GM19397 (cell line): Measurements from ENCODE around the gene PEX11G.

ENCODE experiments used
- ATAC-seq: cut with Tn5 transposase; IDR thresholded peaks from one replicate; pipeline ENCODE4 v1.9.1; 2021; ENCODE audit warnings: mild to moderate bottlenecking, moderate library complexity; ENCODE audit not compliant: unreplicated experiment

The PEX11G gene

DNA sequence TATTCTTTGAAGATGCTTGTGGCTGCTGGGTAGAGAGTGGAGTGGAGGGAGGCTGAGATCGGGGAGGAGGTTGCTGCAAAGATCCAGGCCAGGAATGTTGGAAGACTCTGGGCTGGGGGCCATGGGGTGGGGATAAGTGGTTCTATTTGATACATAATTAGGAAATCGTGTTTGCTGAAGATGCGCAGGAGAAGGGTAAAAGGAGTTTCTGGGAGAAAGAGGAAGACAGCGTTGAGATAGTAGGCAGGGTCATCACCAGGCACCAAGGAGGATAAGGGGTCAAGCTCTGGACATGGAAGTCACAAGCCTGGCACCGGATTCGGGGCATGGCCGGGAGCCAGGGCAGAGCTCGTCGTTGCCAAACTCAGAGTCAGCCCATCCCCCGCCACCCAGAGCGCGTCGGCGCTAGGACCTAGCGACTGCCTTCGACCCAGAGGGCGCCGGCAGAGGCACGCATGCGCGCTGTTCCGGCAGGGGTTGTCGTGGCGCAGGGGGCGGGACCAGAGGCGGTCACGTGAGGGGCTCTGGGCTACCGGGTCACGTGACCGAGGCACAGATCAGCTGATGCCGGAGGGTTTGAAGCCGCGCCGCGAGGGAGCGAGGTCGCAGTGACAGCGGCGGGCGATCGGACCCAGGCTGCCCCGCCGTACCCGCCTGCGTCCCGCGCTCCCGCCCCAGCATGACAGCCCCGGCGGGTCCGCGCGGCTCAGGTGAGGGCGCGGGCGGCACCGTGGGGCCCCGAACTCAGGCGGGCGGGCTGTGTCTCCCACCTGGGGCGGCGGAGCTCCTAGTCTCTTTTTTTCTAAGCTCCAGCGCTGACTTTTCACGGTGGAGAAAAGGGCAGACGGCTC, 33.5 kb upstream of the PEX11G start, which contains the start of gene MCOLN1:
Gene MCOLN1 (plus strand): TSS at position 553 of the 851 bp plus-strand sequence. CDS start 127 bp downstream, at position 680.
- ATAC-seq: peak; percentile 86

- ATAC-seq: no peak
These were observed 32.8 kb upstream of the PEX11G start for GRCh38 chr19:7521551-7522071.

DNA sequence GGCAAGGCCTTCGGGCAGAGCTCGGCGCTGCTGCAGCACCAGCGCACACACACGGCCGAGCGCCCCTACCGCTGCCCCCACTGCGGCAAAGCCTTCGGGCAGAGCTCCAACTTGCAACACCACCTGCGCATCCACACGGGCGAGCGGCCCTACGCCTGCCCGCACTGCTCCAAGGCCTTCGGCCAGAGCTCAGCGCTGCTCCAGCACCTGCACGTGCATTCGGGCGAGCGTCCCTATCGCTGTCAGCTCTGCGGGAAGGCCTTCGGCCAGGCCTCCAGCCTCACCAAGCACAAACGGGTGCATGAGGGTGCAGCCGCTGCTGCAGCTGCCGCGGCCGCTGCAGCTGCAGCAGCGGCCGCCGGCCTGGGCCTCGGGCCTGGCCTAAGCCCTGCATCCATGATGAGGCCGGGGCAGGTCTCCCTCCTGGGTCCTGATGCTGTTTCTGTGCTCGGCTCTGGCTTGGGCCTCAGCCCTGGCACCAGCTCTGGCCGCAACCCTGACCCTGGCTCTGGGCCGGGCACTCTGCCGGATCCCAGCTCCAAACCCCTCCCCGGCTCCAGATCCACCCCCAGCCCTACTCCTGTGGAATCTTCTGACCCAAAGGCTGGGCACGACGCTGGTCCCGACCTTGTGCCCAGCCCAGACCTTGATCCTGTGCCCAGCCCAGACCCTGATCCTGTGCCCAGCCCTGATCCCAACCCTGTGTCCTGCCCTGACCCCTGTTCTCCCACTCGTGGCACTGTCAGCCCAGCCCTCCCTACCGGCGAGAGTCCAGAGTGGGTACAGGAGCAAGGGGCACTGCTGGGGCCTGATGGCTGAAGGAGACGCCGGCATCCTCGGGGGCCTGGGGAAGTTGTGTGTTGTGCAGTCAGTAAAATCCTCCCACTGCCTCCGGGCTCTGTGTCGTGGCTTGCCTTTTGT, 31.6 kb upstream of the PEX11G start:
- no peak for ATAC-seq

DNA sequence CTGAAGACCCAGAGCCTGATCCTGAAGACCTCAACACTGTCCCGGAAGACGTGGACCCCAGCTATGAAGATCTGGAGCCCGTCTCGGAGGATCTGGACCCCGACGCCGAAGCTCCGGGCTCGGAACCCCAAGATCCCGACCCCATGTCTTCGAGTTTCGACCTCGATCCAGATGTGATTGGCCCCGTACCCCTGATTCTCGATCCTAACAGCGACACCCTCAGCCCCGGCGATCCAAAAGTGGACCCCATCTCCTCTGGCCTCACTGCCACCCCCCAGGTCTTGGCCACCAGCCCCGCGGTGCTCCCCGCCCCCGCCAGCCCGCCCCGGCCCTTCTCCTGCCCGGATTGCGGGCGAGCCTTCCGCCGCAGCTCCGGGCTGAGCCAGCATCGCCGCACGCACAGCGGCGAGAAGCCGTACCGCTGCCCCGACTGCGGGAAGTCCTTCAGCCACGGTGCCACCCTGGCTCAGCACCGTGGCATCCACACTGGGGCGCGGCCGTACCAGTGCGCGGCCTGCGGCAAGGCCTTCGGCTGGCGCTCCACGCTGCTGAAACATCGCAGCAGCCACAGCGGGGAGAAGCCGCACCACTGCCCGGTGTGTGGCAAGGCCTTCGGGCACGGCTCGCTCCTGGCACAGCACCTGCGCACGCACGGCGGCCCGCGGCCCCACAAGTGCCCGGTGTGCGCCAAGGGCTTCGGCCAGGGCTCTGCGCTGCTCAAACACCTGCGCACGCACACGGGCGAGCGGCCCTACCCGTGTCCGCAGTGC, 30.7 kb upstream of the PEX11G start:
- ATAC-seq: no peak

GRCh38 chr19:7516878-7517277, 28.0 kb upstream of the PEX11G start:
- ATAC-seq: no peak

GRCh38 chr19:7516333-7516732, 27.5 kb upstream of the PEX11G start:
- ATAC-seq: no peak

GRCh38 chr19:7515645-7516151, 26.9 kb upstream of the PEX11G start, which contains the start of gene ZNF358:
Gene ZNF358, plus strand, starts transcription at chr19:7516103. Its CDS starts 3,140 bp downstream, at chr19:7519243.
- ATAC-seq: peak; percentile 57

GRCh38 chr19:7515110-7515644, 26.3 kb upstream of the PEX11G start:
- no peak for ATAC-seq

DNA sequence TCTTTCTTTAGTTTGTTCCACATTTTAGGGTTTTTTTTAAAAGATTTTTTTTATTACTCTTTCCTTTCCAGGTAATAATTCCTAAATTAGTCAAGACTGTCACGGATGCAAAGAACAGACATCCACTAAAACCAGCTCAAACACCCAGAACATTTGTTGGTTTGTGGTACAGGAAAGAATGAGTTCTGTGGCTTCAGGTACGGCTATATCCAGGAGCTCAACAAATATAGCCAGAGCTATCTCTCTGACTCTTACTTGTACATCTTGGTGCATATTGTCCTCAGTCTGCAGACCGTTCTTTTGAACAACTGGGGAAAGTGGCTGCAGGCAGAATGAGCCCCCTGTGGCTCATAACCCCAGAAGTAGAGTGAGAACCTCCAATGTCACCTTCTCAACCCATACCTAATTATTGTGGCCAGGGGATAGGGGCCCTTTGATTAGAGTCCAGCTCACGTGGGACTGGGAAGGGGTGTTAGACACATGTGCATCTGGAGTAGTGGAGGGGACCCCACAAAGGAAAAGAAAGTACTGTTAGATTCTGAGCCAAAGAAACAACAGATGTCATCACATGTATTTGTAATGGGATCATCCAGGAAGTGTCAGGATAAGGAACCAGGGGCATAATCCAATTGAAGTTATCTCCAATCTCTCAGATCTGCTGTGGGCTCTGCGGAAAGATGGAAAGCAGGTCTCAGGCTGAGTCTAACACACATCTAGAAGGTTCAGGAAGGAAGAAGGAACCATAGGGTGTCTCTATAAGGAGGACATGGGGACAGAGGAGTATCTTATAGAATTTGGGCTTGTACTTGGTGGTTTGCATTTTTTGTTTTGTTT, 25.2 kb upstream of the PEX11G start:
- ATAC-seq: no peak

GRCh38 chr19:7512400-7512851, 23.6 kb upstream of the PEX11G start:
- ATAC-seq: no peak

GRCh38 chr19:7509625-7510024, 20.8 kb upstream of the PEX11G start:
- ATAC-seq: no peak

DNA sequence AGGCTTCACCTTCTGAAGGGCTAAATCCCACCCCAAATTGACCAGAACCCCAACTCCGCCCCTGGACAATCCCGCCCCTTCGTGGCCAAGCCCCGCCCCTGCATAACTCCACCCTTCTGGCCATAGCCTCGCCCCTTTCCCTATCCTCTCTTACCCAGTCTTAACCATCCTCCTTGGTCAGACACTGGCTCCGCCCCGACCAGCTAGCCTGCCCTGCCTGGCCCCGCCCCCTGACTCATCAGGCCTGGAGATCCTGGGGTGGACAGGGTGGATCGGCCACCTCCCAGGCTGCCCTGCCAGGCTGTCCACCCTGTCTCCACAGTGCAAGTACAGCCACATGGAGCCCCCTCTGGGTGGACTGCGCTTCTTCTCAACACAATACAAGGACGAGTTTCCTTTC, 19.0 kb upstream of the PEX11G start:
- no peak for ATAC-seq

DNA sequence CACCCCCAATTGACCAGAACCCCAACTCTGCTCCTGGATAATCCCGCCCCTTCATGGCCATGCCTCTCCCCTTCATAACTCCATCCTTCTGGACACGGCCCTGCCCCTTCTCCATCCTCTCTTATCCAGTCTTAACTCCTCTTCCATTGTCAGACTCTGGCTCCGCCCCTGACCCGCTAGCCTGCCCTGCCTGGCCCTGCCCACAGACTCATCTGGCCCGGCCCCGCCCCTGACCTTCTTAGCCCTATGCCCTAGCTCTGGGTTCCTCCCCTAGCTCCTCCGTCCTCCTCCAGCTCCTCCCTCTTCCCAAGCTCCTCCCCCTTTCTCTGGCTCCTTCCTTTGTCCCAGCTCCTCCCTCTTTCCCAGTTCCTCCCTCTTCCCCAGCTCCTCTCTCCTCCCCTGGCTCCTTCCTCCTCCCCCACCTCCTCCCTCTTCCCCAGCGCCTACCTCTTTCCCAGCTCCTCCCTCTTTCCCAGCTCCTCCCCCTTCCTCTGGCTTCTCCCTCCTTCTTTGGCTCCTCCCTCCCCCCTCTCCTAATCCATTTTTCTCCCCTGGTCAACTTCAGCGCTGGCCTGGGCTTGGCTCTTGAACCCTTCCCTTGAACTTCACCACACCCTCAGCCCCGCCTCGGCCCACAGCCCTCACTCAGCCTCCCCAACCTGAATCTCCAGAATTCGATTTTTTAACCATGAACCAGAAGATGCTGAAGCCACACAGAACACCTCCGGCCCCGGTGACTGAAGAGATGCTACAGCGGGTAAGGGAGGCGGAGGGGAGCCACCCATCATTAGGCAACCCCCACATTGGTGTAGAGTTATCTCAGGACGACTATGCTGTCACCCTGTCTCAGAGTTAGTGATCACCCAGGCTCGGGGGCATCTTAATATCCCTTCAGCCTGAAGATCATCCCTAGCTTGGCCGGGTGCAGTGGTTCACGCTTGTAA, 17.8 kb upstream of the PEX11G start:
- ATAC-seq: no peak

- ATAC-seq: no peak
These were observed 17.0 kb upstream of the PEX11G start for GRCh38 chr19:7505682-7506384.

DNA sequence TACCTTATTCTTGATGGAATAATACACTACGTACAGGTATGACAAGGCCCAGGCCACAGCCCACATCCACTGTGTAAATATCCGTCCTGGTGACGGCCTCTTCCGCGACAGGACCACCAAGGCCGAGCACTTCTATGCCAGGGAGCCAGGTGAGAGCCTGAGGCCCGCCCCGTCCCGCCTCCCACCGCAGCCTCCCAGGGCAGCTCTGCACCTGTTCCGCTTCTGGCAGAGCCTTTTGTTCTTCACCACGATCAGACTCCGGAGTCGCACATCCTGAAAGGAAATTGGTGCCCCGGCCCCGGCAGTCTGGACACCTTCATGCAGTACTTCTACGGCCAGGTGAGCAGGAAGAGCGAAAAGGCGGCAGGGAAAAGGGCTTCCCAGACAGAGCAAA, 16.4 kb upstream of the PEX11G start:
- no peak for ATAC-seq

DNA sequence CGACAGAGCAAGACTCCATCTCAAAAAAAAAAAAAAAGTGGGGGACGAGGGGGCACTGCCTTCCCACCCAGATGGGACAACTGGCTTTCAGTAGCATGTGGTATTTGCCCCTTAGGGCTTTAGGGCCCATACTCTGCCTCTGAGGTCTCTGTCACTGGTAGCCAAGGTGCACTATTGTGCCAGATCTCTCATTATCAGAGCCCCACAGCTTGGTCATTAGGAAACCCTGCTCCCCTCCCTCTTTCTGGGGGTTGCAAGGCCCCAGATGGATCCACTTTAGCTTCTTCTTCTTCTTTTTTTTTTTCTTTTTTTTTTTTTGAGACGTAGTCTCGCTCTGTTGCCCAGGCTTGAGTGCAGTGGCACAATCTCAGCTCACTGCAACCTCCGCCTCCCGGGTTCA, 15.8 kb upstream of the PEX11G start:
- no peak for ATAC-seq

GRCh38 chr19:7502552-7502951, 13.7 kb upstream of the PEX11G start:
- ATAC-seq: no peak
